IPS-18a (cell line): ENCODE measurements around the gene CLDN20.
"Not testable (repeated sequence)": the region's sequence is repeated elsewhere in the genome, so short reads cannot be mapped to it uniquely, and the experiment has no call there.

ENCODE experiments used
- H3K27ac ChIP-seq: one replicate; pipeline ENCODE4 v1.5.1; 2013; ENCODE audit warnings: low read length
- H3K27me3 ChIP-seq: one replicate; pipeline ENCODE4 v1.6.1; 2013; ENCODE audit warnings: mild to moderate bottlenecking, low read length; ENCODE audit not compliant: control insufficient read depth, insufficient read depth
- H3K36me3 ChIP-seq: one replicate; pipeline ENCODE4 v1.6.1; 2013; ENCODE audit warnings: low read depth, low read length; ENCODE audit not compliant: control insufficient read depth
- H3K4me1 ChIP-seq: one replicate; pipeline ENCODE4 v1.6.1; 2013; ENCODE audit warnings: low read depth, low read length; ENCODE audit not compliant: control insufficient read depth
- H3K4me3 ChIP-seq: one replicate; pipeline ENCODE4 v1.5.1; 2013; ENCODE audit warnings: low read length
- H3K9ac ChIP-seq: one replicate; pipeline ENCODE4 v1.6.1; 2013; ENCODE audit warnings: mild to moderate bottlenecking, low read length, moderate library complexity
- H3K9me3 ChIP-seq: one replicate; pipeline ENCODE4 v1.6.1; 2013; ENCODE audit warnings: low read depth, low read length; ENCODE audit not compliant: control insufficient read depth

CLDN20 gene

DNA sequence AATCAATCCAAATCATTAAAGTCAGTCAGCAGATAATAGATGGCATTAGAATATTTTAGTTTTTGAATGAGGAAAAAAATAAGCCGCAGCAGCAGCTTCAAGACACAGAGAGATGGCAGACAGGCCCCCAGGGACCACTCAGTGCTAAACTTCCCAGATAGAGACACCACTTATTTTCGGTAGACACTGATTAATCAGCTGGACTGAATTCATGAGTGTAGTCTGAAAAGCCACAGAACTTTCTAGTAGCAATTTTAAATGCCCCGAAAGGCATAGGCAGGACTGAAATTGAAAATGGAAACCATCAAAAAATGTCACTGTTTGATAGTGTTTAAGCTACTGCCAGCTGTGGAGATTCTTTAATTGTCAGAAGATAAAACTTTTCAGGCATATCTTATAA lies 3.1 kb upstream of the CLDN20 start:
- H3K27ac ChIP-seq: no peak overlapping the region
- H3K9me3 ChIP-seq: no peaks in the 10 kb centered on the region
- no peak overlapping the region for H3K4me3 ChIP-seq
- no peak overlapping the region for H3K9ac ChIP-seq
- H3K27me3 ChIP-seq: no peaks in the 10 kb centered on the region
- peaks cover 49% of the 10 kb centered on the region for H3K36me3 ChIP-seq
- H3K4me1 ChIP-seq: peaks cover 22% of the 10 kb centered on the region

DNA sequence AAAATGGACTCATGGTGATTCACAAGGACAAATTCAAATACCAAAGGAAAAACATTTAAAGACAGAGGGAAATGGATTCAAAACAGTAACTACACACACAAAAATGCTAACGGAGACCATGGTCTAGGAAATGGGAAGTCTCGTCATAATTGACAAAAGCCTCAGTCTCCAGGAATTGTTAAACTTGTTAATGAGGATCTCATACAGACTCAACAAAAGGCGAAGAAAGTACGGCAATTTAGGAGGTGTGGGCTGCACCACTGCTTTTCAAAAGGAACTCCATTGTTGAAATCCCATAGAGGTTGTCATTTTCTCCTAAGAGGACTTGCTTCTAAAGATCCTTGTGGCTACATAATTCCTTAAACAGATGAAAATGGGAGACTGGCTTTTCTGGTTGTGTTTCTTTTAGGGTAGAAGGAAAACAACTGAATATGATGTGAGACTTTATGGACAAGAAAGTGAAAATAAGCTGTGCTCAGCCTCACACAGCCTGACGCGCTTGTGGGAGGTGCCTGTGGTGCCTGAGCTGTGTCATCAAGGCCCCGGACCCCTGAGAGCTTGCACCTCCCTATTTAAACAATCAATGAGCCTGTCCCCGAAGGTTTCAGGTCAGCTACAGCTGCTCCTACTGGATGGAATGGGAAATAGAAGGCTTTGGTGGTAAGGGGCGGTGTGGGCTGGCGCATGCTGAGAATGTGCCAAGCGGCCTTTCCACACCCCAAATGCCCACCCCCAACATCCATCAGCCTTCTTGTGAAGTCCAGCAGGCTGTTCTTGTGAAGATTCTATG lies 2.5 kb upstream of the CLDN20 start:
- peaks cover 45% of the 10 kb centered on the region for H3K36me3 ChIP-seq
- H3K9ac ChIP-seq: no peak overlapping the region
- peak overlapping the region; percentile 22 for H3K27ac ChIP-seq
- peaks cover 22% of the 10 kb centered on the region for H3K4me1 ChIP-seq
- H3K4me3 ChIP-seq: no peak overlapping the region
- no peaks in the 10 kb centered on the region for H3K27me3 ChIP-seq
- no peaks in the 10 kb centered on the region for H3K9me3 ChIP-seq

DNA sequence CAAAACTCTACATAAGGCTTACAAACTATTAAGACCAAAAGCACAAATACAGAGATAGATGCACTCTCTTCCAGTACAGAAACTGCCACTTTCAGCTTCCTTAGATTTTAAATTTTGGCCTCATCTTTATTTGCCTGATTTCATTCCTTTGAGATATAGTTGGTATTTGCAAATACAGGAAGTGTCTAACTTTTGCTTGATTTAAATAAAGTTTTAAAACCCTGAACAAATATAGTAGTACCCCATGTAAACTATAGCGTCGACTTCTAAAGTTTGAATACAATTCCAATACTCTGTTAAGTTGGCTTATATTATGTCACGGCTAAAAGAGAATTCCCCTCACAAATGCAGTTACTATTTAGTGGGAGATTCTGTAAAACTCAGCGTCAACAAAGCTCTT lies 1.2 kb upstream of the CLDN20 start:
- no peaks in the 10 kb centered on the region for H3K27me3 ChIP-seq
- no peaks in the 10 kb centered on the region for H3K9me3 ChIP-seq
- no peak overlapping the region for H3K27ac ChIP-seq
- peaks cover 22% of the 10 kb centered on the region for H3K4me1 ChIP-seq
- H3K4me3 ChIP-seq: no peak overlapping the region
- H3K36me3 ChIP-seq: peaks cover 36% of the 10 kb centered on the region
- no peak overlapping the region for H3K9ac ChIP-seq

DNA sequence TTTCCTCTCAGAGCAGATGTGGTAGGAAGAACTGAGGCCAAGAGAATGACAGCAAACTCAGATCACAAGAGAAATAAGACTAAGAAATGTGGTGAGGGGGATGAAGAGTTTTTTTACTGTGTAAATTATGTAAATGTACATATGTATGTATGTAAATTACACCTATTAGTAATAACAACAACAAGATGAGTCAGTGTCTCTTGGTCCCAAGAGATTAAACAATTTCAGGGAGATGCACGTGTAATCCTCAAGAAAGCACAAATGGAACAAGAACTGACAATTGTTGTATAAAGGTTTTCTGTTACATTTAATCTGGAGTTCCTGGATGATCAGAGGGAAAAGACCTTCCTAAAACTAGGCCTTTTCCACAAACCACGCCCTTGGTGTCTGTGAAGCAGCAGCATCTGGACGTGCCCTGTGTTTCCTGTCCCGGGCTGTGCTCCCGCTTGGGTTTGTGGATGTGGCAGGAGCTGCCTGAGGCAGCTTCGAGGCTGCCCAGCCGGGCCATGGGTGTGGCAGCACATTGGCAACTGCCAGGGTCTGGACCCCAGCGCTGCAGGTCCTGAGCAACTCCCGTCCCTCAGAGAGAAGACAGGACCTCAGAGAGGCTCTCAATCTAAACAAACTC lies 994 bp downstream of the CLDN20 start:
- no peak overlapping the region for H3K4me3 ChIP-seq
- no peak overlapping the region for H3K9ac ChIP-seq
- no peaks in the 10 kb centered on the region for H3K9me3 ChIP-seq
- H3K27ac ChIP-seq: no peak overlapping the region
- H3K27me3 ChIP-seq: no peaks in the 10 kb centered on the region
- peaks cover 25% of the 10 kb centered on the region for H3K4me1 ChIP-seq
- H3K36me3 ChIP-seq: peaks cover 19% of the 10 kb centered on the region

DNA sequence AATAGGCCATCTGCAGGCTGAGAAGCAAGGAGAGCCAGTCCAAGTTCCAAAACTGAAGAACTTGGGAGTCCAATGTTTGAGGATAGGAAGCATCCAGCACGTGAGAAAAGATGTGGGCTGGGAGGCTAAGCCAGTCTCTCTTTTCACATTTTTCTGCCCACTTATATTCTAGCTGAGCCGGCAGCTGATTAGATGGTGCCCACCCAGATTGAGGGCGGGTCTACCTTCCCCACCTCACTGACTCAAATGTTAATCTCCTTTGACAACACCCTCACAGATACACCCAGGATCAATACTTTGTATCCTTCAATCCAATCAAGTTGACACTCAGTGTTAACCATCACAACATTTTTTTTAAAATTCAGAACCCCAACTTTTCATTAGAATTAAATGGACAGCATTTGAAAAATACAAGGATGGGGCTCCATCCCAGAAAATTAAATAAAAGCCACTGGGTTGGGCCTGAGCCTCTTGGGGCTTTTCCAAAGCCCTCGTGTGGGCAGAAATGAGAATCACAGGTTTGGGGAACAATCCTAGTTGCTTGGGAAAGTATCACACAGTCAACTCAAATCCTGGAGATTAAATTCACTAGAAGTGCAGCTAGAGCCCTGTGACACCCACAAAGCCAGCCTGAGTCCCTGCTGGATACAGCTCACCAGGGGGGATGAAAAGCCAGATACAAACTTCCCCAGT lies 2.2 kb downstream of the CLDN20 start:
- Histone ChIP-seq H3K9me3 (no peaks in the 10 kb centered on the region), H3K27ac (no peak overlapping the region), H3K4me3 (no peak overlapping the region), H3K27me3 (no peaks in the 10 kb centered on the region), H3K4me1 (peaks cover 25% of the 10 kb centered on the region), H3K9ac (no peak overlapping the region), H3K36me3 (peaks cover 9% of the 10 kb centered on the region)

DNA sequence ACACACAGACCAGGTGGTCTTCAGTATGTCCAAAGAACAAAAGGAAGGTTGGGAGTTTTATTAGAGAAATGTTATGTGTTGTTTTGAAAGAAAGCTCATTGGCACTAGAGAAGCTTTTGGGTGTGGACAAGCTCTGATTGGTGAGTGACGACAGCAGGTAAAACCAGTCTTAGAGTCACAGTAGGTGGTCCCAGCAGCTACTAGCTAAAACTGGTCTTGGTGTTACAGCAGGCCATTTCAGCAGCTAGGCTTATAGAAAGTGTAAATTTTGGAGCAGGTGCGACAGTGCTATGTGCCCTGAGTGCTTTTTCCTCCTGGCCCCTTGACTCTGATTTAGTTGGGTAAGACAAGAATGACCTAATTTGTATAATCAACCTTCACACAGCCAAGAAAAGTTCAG lies 3.6 kb downstream of the CLDN20 start:
- no peak overlapping the region for H3K9ac ChIP-seq
- no peak overlapping the region for H3K27ac ChIP-seq
- no peaks in the 10 kb centered on the region for H3K9me3 ChIP-seq
- peaks cover 11% of the 10 kb centered on the region for H3K4me1 ChIP-seq
- H3K27me3 ChIP-seq: no peaks in the 10 kb centered on the region
- H3K4me3 ChIP-seq: no peak overlapping the region
- H3K36me3 ChIP-seq: peaks cover 9% of the 10 kb centered on the region

DNA sequence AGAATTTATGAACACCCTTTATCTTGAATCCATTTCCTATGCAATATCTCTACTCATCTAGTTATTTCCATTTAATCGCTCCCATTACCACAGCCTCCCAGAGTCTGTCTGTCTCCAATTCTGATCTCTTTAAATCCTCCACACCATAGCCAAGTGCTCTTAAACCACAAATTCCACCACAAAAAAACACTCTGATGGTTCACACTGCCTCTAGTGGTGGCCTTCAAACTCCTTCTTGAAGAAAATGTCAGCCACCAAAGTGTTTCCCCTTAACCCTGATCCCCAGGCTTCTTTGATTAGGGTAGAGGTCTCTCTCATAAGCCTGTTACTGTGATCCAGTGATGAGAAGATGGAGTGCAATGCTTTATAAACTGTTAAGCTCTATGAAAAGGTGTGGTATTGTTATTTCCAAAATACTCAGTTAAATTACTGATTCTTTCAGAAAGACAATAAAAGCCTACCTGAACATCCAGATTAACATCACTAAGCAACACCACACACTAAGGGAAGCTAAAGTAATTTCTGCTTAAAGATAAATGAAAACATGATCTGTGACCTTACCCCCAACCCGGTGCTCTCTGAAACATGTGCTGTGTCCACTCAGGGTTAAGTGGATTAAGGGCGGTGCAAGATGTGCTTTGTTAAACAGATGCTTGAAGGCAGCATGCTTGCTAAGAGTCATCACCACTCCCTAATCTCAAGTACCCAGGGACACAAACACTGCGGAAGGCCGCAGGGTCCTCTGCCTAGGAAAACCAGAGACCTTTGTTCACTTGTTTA lies 4.5 kb downstream of the CLDN20 start:
- not testable (repeated sequence) for H3K9ac ChIP-seq, H3K4me3 ChIP-seq, H3K27ac ChIP-seq, H3K27me3 ChIP-seq, H3K36me3 ChIP-seq, H3K9me3 ChIP-seq
- peaks cover 19% of the 10 kb centered on the region for H3K4me1 ChIP-seq

DNA sequence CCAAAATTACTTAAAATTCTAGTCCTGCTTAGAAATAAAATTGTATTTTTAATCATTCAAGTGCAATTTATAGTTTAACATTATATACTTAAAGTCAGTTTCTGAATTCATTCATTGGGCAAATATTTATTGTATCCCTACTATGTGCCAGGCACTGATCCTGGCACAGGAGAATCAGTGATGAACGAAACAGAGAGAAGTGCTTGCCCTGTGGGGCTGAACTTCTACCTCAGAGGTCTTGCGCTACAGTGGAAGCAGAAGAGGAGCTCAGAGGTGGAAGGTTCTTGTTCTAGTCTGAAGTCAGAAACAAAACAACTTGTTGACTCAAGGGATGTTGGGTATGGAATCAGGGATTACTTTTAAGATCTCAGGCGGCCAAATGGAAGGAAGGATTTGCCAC lies 6.0 kb downstream of the CLDN20 start:
- H3K9me3 ChIP-seq: no peaks in the 10 kb centered on the region
- H3K27me3 ChIP-seq: no peaks in the 10 kb centered on the region
- H3K27ac ChIP-seq: no peak overlapping the region
- no peak overlapping the region for H3K4me3 ChIP-seq
- peaks cover 5% of the 10 kb centered on the region for H3K36me3 ChIP-seq
- H3K9ac ChIP-seq: no peak overlapping the region
- H3K4me1 ChIP-seq: peaks cover 26% of the 10 kb centered on the region

DNA sequence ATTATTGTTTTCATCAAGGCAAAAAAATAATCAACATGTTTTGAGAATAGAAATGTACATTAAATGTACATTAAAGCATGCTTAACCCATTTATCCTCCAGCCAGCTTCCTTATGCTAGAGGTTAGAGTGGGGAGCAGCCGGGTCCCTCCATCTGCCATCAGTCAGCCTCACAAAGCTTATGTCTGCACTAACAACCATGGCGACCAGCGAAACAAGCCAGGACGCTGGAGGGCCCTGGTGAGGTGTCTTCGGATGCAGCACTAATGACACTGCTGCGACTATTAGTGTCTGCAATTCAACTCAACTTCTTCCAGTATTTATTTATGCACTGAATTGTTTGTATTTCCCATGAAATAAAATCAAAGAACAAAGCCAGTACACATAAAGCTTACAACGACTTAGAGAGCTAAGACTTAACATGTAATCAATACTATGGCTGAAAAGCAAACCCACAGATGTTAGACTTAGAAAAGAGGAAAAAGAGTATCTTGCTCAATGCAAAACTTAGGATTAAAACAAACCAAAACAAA lies 6.8 kb downstream of the CLDN20 start:
- no peak overlapping the region for H3K4me3 ChIP-seq
- H3K27me3 ChIP-seq: no peaks in the 10 kb centered on the region
- H3K9me3 ChIP-seq: no peaks in the 10 kb centered on the region
- H3K27ac ChIP-seq: no peak overlapping the region
- peaks cover 20% of the 10 kb centered on the region for H3K4me1 ChIP-seq
- no peak overlapping the region for H3K9ac ChIP-seq
- peaks cover 4% of the 10 kb centered on the region for H3K36me3 ChIP-seq

DNA sequence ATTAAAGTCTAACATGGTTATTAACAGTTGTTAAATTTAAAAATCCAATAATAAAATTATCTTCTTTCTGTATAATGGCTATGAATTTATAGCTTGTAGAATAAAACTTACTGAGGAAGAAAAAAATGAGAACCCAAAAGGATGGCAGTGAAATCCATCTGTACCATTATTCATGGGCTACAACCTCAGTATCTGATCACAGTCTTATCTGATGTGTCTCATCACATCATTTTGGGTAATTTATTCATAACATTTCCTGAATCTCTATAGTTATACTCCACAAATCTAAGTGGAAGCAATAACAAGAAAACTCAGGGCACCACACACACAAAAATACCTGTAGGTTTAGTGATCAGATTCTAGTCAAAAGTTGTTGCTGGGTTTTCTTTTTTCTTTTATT lies 7.3 kb downstream of the CLDN20 start:
- no peaks in the 10 kb centered on the region for H3K27me3 ChIP-seq
- H3K4me1 ChIP-seq: peaks cover 20% of the 10 kb centered on the region
- no peak overlapping the region for H3K9ac ChIP-seq
- no peak overlapping the region for H3K4me3 ChIP-seq
- no peaks in the 10 kb centered on the region for H3K9me3 ChIP-seq
- no peak overlapping the region for H3K27ac ChIP-seq
- peaks cover 4% of the 10 kb centered on the region for H3K36me3 ChIP-seq
